GM10266 (cell line): Measurements from ENCODE around the gene RBL1.
"Not testable (repeated sequence)": the region's sequence is repeated elsewhere in the genome, so short reads cannot be mapped to it uniquely, and the experiment has no call there.

Experiments
- DNase-seq: peaks from one replicate; pipeline ENCODE4 v3.0.0; 2012; ENCODE audit errors: extremely low spot score
- CTCF ChIP-seq: IDR thresholded peaks from 2 replicates; pipeline ENCODE4 v1.5.1; 2012; ENCODE audit warnings: mild to moderate bottlenecking, low read depth; ENCODE audit not compliant: control insufficient read depth, insufficient read depth; ENCODE audit errors: missing control alignments

Gene RBL1

GRCh38 chr20:37072293-37073196 lies 23.3 kb downstream of the RBL1 start:
- no peak for TF ChIP-seq CTCF
- DNase-seq, result no peak

GRCh38 chr20:37071481-37071911 lies 24.3 kb downstream of the RBL1 start:
- DNase-seq, result no peak
- TF ChIP-seq CTCF, result no peak

DNA sequence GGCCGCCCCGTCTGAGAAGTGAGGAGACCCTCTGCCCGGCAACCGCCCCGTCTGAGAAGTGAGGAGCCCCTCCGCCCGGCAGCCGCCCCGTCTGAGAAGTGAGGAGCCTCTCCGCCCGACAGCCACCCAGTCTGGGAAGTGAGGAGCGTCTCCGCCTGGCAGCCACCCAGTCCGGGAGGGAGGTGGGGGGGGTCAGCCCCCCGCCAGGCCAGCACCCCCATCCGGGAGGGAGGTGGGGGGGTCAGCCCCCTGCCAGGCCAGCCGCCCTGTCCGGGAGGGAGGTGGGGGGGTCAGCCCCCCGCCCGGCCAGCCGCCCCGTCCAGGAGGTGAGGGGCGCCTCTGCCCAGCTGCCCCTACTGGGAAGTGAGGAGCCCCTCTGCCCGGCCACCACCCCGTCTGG lies 26.2 kb downstream of the RBL1 start:
- not testable (repeated sequence) for DNase-seq

DNA sequence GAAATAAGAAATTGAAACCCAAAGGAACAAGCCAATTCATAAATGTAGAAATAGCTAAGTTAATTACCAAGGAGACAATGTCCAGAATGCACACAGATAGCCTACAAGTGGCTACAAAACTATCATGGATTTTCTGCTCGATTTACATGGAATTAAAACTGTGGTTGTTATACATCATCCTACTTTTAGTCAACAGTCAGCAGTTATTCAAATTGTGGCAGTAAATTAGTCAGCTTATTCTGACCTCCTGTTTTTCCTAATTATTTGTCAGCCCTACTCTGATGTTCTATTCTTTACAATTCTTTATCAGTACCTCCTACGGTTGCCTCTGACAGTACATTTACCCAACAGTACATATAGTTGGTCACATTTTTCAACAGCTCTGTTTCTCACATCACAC lies 29.6 kb downstream of the RBL1 start:
- no peak for TF ChIP-seq CTCF

DNA sequence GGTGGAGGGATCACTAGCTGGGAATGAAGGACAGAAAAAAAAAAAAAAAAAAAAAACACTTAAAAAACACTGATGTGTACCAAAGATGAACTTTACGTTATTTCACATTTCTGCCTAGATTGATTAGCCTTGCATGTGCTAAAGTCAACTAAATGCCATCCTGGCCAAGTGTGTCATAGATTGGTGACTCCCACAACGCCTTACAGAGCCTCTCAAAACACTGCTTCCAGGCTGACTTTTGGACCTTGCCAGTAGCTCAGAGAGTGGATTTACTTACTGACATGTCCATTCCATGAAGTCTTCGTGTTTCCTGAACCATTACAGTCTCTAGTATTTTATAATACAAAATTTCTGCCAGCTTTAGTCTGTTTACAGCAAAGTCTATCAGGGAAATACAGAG lies 40.5 kb downstream of the RBL1 start:
- TF ChIP-seq CTCF, result no peak
- no peak for DNase-seq

More for the DNA sequence above, 29.6 kb downstream of the RBL1 start:
- DNase-seq, result no peak

DNA sequence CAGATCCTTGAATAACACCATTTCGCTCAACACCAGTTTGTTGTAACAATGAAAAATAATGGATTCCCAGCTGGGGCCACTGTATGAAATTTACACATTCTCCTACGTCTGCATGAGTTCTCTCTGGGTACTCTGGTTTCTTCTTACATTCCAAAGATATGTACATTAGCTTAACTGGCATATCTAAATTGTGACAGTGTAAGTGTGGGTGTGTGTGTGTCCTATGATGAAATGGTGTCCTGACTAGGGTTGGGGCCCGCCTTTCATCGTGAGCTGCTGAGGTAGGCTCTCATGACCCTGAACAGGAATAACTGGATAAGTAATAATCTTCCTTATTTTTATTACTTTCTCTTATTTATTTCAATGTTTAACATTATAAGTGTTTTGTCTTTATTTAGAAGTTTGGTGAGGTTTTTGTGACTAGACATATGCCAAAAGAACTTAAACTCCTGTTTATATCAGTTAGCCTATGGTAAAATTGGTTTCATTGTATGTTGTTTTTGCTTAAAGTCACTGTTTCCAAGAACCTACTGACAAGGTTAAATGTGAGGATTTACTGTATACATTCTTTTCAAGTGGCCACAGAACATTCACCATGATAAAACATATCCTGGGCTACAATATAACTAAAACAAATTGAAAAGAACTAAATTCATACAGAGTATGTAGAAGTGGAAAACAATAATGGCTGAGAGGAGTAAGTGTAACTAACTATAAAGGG lies 42.4 kb downstream of the RBL1 start:
- DNase-seq, result no peak
- TF ChIP-seq CTCF, result no peak

- peak; percentile 24 for DNase-seq
- TF ChIP-seq CTCF, result no peak
Observed at GRCh38 chr20:37042986-37043972, 52.5 kb downstream of the RBL1 start.

GRCh38 chr20:37039366-37039765 lies 56.4 kb downstream of the RBL1 start:
- not testable (repeated sequence) for DNase-seq
